K562 (cell line): ENCODE data around the gene OR4D9. TPM values are rescaled to one million over a fixed set of nuclear protein-coding genes. Genes with fewer than 3 reads are reported as not detected.

Experiments
- AFF4 ChIP-seq: sonication (generic); formaldehyde crosslinking; IDR thresholded peaks from 2 replicates; pipeline ENCODE4 v1.8.0; 2023; ENCODE audit warnings: mild to moderate bottlenecking, missing genetic modification reagents
- CEBPB ChIP-seq: fragments of 450-650 bp; IDR thresholded peaks from 2 replicates; pipeline ENCODE4 v1.6.1; 2016; ENCODE audit warnings: missing genetic modification characterization, missing compliant biosample characterization
- CHD4 ChIP-seq: fragments of 200-600 bp; sonication (generic); IDR thresholded peaks from 3 replicates; pipeline ENCODE4 v1.6.1; 2012; ENCODE audit warnings: low read depth, mild to moderate bottlenecking, mixed read lengths, low read length, inconsistent platforms; ENCODE audit not compliant: insufficient read depth, insufficient replicate concordance, poor library complexity, severe bottlenecking
- ELF4 ChIP-seq: fragments of 450-650 bp; formaldehyde crosslinking; IDR thresholded peaks from 2 replicates; pipeline ENCODE4 v1.4.0; 2022; ENCODE audit warnings: missing genetic modification characterization
- GABPA ChIP-seq: fragments of 200-800 bp; sonication (Bioruptor generic); conservative IDR thresholded peaks from 2 replicates; pipeline ENCODE4 v1.6.1; 2016; ENCODE audit warnings: low read depth, missing genetic modification characterization, missing compliant biosample characterization
- MTA3 ChIP-seq: fragments of 450-650 bp; formaldehyde crosslinking; IDR thresholded peaks from 2 replicates; pipeline ENCODE4 v1.6.1; 2017; ENCODE audit warnings: mild to moderate bottlenecking, borderline replicate concordance
- NCOA1 ChIP-seq: fragments of 450-650 bp; IDR thresholded peaks from 2 replicates; pipeline ENCODE4 v1.6.1; 2016; ENCODE audit warnings: low read depth
- POLR2H ChIP-seq: IDR thresholded peaks from 2 replicates; pipeline ENCODE4 v1.6.1; 2016; ENCODE audit warnings: missing genetic modification characterization, low read depth, mild to moderate bottlenecking, control low read depth, missing compliant biosample characterization, moderate library complexity
- PTBP1 ChIP-seq: fragments of 200-400 bp; formaldehyde crosslinking; IDR thresholded peaks from 2 replicates; pipeline ENCODE4 v1.6.1; 2017; ENCODE audit warnings: low read depth, low read length
- RREB1 ChIP-seq: fragments of 250-450 bp; sonication (Bioruptor Pico); IDR thresholded peaks from 2 replicates; pipeline ENCODE4 v1.4.0; 2020
- SUPT5H ChIP-seq: fragments of 450-650 bp; IDR thresholded peaks from 2 replicates; pipeline ENCODE4 v1.6.1; 2016
- TRIM28 ChIP-seq: fragments of 450-650 bp; IDR thresholded peaks from 2 replicates; pipeline ENCODE4 v1.6.1; 2017
- ZMIZ1 ChIP-seq, 2 experiments: fragments of 150-350 bp in 1 of 2; IDR thresholded peaks; 2 replicates each; pipeline ENCODE4 v1.6.1; 2012 to 2016; ENCODE audit warnings: low read depth in 2 of 2, low read length in 2 of 2, mild to moderate bottlenecking in 1 of 2, moderate library complexity in 1 of 2
- ZNF354B ChIP-seq: fragments of 250-450 bp; sonication (Bioruptor Pico); IDR thresholded peaks from 2 replicates; pipeline ENCODE4 v1.4.0; 2020
- polyA plus RNA-seq, 8 experiments: library from polyadenylated mRNA; depleted of rRNA in 4 of 8; stranded (reverse) in 5 of 8; unstranded in 3 of 8; fragments of >200 nt; fragmentation: Nextera tagmentation in 2 of 8; fragmentation: Illumina TruSeq in 1 of 8; extraction: Ambion mirVana in 2 of 8; extraction: Trizol in 1 of 8; gene quantifications; 2 replicates each; pipeline versions ENCODE4 v1.2.1 to v1.2.3, GENCODE V29; 2011 to 2014; ENCODE audit warnings: inconsistent platforms in 1 of 8, missing spikeins in 1 of 8
- total RNA-seq, 7 experiments: library from RNA; depleted of rRNA in 6 of 7; stranded (reverse); fragments of >200 nt in 6 of 7; fragmentation: Illumina TruSeq in 2 of 7; extraction: Trizol in 2 of 7; gene quantifications; 2 replicates each; pipeline versions ENCODE4 v1.2.1 to v1.2.3, GENCODE V29; 2011 to 2021; ENCODE audit warnings: low replicate concordance in 1 of 7

The OR4D9 gene
- total and polyA plus RNA-seq, 9 of the 15 experiments (the other 6 are each of a cell fraction or from before 2014, with no cell fraction given) = not detected

- TF ChIP-seq ELF4 (0 out of 2 replicates have a peak, but pooled peaks have one; percentile 14), NCOA1 (0 out of 2 replicates have a peak, but pooled peaks have one; percentile 13), MTA3 (peak; percentile 16; the same call in 1 of the 2 replicates), GABPA (tag) (0 out of 2 replicates have a peak, but pooled peaks have one; percentile 12), ZMIZ1 (IDR thresholded peaks at IDR 0.05; ENCODE audit: low read depth in 2 of 2, low read length in 2 of 2) (no peak), TRIM28 (0 out of 2 replicates have a peak, but pooled peaks have one; percentile 23), ZNF354B (CRISPR knock-in tag) (0 out of 2 replicates have a peak, but pooled peaks have one; percentile 32), RREB1 (no peak), CHD4 (peak; percentile 60), POLR2H (tag) (peak; percentile 98), PTBP1 (no peak), CEBPB (tag) (peak; percentile 96), SUPT5H (no peak; the same call in 1 of the 2 replicates), AFF4 (peak; percentile 78)
Measured at GRCh38 chr11:59550842-59551658, 39.7 kb downstream of the OR4D9 start (continued).
